SK-N-MC (cell line): ENCODE data around the gene ITPRID1.
A peak's percentile ranks its signal among the peaks of the same experiment; 100 is the strongest.

Experiments
- DNase-seq: peaks from one replicate; pipeline ENCODE4 v3.0.0-alpha.2; 2011; ENCODE audit warnings: low read depth, low spot score
- H3K27ac ChIP-seq: fragments of 200-600 bp; sonication (generic); 2 replicates; pipeline ENCODE4 v1.5.1; 2016; ENCODE audit warnings: mixed run types
- H3K36me3 ChIP-seq: fragments of 200-600 bp; sonication (generic); 2 replicates; pipeline ENCODE4 v1.6.1; 2017; ENCODE audit warnings: antibody characterized with exemption, low read length, mixed read lengths; ENCODE audit not compliant: insufficient read depth
- H3K4me3 ChIP-seq: fragments of 200-600 bp; sonication (generic); 2 replicates; pipeline ENCODE4 v1.5.1; 2016
- H3K9ac ChIP-seq: fragments of 200-600 bp; sonication (generic); 2 replicates; pipeline ENCODE4 v1.8.0; 2017; ENCODE audit warnings: mixed run types, mixed read lengths; ENCODE audit not compliant: insufficient read length
- H3K9me3 ChIP-seq: fragments of 200-600 bp; sonication (generic); 2 replicates; pipeline ENCODE4 v1.6.1; 2017; ENCODE audit warnings: low read depth, mild to moderate bottlenecking, antibody characterized with exemption, low read length, moderate library complexity, mixed read lengths
- EZH2 ChIP-seq: fragments of 200-600 bp; sonication (generic); IDR thresholded peaks from one replicate; pipeline ENCODE4 v1.6.1; 2017; ENCODE audit warnings: antibody characterized with exemption
- FOXP2 ChIP-seq: optimal IDR thresholded peaks from 2 replicates; pipeline ENCODE3; 2011; ENCODE audit warnings: mild to moderate bottlenecking, moderate library complexity; ENCODE audit not compliant: insufficient read depth; ENCODE audit errors: extremely low read length, control extremely low read depth
- POLR2AphosphoS5 ChIP-seq: IDR thresholded peaks from 2 replicates; pipeline ENCODE4 v1.6.1; 2012; ENCODE audit warnings: mild to moderate bottlenecking, low read depth, low read length, borderline replicate concordance

Gene ITPRID1

GRCh38 chr7:31564661-31565060 is 50.8 kb downstream of the ITPRID1 start:
- Histone ChIP-seq H3K27ac (no peak overlapping the region), H3K9me3 (no peaks in the 10 kb centered on the region), H3K36me3 (no peaks in the 10 kb centered on the region), H3K9ac (no peak overlapping the region), H3K4me3 (no peak overlapping the region)
- DNase-seq, result no peak
- no peak for TF ChIP-seq FOXP2

- Histone ChIP-seq H3K9me3 (no peaks in the 10 kb centered on the region), H3K4me3 (no peak overlapping the region), H3K27ac (no peak overlapping the region), H3K36me3 (no peaks in the 10 kb centered on the region), H3K9ac (no peak overlapping the region)
- DNase-seq, result no peak
- TF ChIP-seq EZH2 (no peak), FOXP2 (no peak), POLR2AphosphoS5 (no peak)
Measured at GRCh38 chr7:31569528-31569927, 55.6 kb downstream of the ITPRID1 start.

- H3K9ac ChIP-seq, result peak overlapping the region; percentile 57
- no peak for TF ChIP-seq EZH2
- no peak for TF ChIP-seq POLR2AphosphoS5
- TF ChIP-seq FOXP2, result no peak
- no peaks in the 10 kb centered on the region for H3K9me3 ChIP-seq
- DNase-seq, result no peak
- H3K4me3 ChIP-seq, result peak overlapping the region; percentile 31
- peak overlapping the region; percentile 89 for H3K27ac ChIP-seq
- no peaks in the 10 kb centered on the region for H3K36me3 ChIP-seq
Measured at GRCh38 chr7:31583526-31583925, 69.6 kb downstream of the ITPRID1 start.

- no peak for TF ChIP-seq POLR2AphosphoS5
- TF ChIP-seq FOXP2, result no peak
- TF ChIP-seq EZH2, result no peak
- H3K9ac ChIP-seq, result peak overlapping the region; percentile 57
Measured at GRCh38 chr7:31583942-31584341, 70.1 kb downstream of the ITPRID1 start.

GRCh38 chr7:31595390-31595789 is 81.5 kb downstream of the ITPRID1 start:
- TF ChIP-seq FOXP2 (no peak), POLR2AphosphoS5 (no peak), EZH2 (no peak)
- Histone ChIP-seq H3K27ac (no peak overlapping the region), H3K36me3 (no peaks in the 10 kb centered on the region), H3K4me3 (no peak overlapping the region), H3K9ac (no peak overlapping the region), H3K9me3 (peaks cover 3% of the 10 kb centered on the region; the same call in 1 of the 2 replicates)
- no peak for DNase-seq

More at GRCh38 chr7:31583942-31584341, 70.1 kb downstream of the ITPRID1 start:
- Histone ChIP-seq H3K27ac (peak overlapping the region; percentile 89), H3K36me3 (no peaks in the 10 kb centered on the region), H3K9me3 (no peaks in the 10 kb centered on the region), H3K4me3 (peak overlapping the region; percentile 31)
- DNase-seq, result no peak

- TF ChIP-seq FOXP2, result no peak
- no peak for TF ChIP-seq EZH2
- TF ChIP-seq POLR2AphosphoS5, result no peak
- Histone ChIP-seq H3K36me3 (no peaks in the 10 kb centered on the region), H3K27ac (no peak overlapping the region), H3K9me3 (no peaks in the 10 kb centered on the region), H3K4me3 (no peak overlapping the region), H3K9ac (no peak overlapping the region)
- no peak for DNase-seq
Measured at GRCh38 chr7:31602041-31602625, 88.2 kb downstream of the ITPRID1 start.

GRCh38 chr7:31603046-31603445 is 89.2 kb downstream of the ITPRID1 start:
- H3K36me3 ChIP-seq, result no peaks in the 10 kb centered on the region
- H3K27ac ChIP-seq, result no peak overlapping the region
- no peak overlapping the region for H3K9ac ChIP-seq
- no peaks in the 10 kb centered on the region for H3K9me3 ChIP-seq
- DNase-seq, result no peak
- TF ChIP-seq FOXP2 (no peak), POLR2AphosphoS5 (no peak), EZH2 (no peak)
- H3K4me3 ChIP-seq, result no peak overlapping the region

GRCh38 chr7:31613604-31614003 is 99.7 kb downstream of the ITPRID1 start:
- Histone ChIP-seq H3K9me3 (no peaks in the 10 kb centered on the region), H3K9ac (no peak overlapping the region), H3K27ac (no peak overlapping the region), H3K36me3 (no peaks in the 10 kb centered on the region), H3K4me3 (no peak overlapping the region)
- TF ChIP-seq FOXP2, result no peak
- TF ChIP-seq POLR2AphosphoS5, result no peak
- no peak for TF ChIP-seq EZH2
- no peak for DNase-seq

GRCh38 chr7:31633467-31633866 is 119.6 kb downstream of the ITPRID1 start:
- TF ChIP-seq FOXP2, result no peak
- TF ChIP-seq POLR2AphosphoS5, result no peak
- no peak for TF ChIP-seq EZH2
- Histone ChIP-seq H3K36me3 (no peaks in the 10 kb centered on the region), H3K9ac (peak overlapping the region; percentile 20), H3K4me3 (no peak overlapping the region), H3K9me3 (no peaks in the 10 kb centered on the region), H3K27ac (peak overlapping the region; percentile 93)
- DNase-seq, result no peak
